ENCODE results near the gene FOXK2. TPM values are rescaled to one million over a fixed set of nuclear protein-coding genes. Genes with fewer than 3 reads are reported as not detected.

The FOXK2 gene
- total RNA-seq, 1 experiment from 2014 or later = 78.9 TPM

- H3K27ac ChIP-seq = no peak overlapping the region
- BruUV-seq (replicated peaks) = no TSS peak
- H3F3A ChIP-seq (ENCODE audit: insufficient read depth, low read depth) = no peaks in the 10 kb centered on the region
- no peak overlapping the region for H2AFZ ChIP-seq
- POLR2A ChIA-PET (ENCODE audit: unreplicated experiment) = no interaction called here
- H3K27me3 ChIP-seq (ENCODE audit: insufficient read depth, low read depth) = no peaks in the 10 kb centered on the region
- H3K79me2 ChIP-seq (ENCODE audit: low read depth) = no peaks in the 10 kb centered on the region
- no peak for DNase-seq
- no peaks in the 10 kb centered on the region for H3K9me3 ChIP-seq (ENCODE audit: insufficient read depth, low read depth)
- intact Hi-C loops (cut with micrococcal nuclease; ENCODE audit: unreplicated experiment) = no loop called here
- no peaks in the 10 kb centered on the region for H3K4me1 ChIP-seq (replicated peaks; ENCODE audit: insufficient read depth)
- H3K36me3 ChIP-seq (ENCODE audit: low read depth) = no peaks in the 10 kb centered on the region
- CTCF ChIA-PET = no interaction called here
- no peaks in the 10 kb centered on the region for H3K9me2 ChIP-seq (ENCODE audit: insufficient read depth)
- TF ChIP-seq EZH2 (IDR thresholded peaks at IDR 0.05; ENCODE audit: low read depth) (no peak), CTCF (conservative IDR thresholded peaks at IDR 0.05) (no peak)
- no peak overlapping the region for H3K4me3 ChIP-seq
- no peaks in the 10 kb centered on the region for H4K20me1 ChIP-seq (ENCODE audit: insufficient read depth)
- no peak overlapping the region for H3K4me2 ChIP-seq
Observed at GRCh38 chr17:82616021-82616711, 96.6 kb downstream of the FOXK2 start.

DNA sequence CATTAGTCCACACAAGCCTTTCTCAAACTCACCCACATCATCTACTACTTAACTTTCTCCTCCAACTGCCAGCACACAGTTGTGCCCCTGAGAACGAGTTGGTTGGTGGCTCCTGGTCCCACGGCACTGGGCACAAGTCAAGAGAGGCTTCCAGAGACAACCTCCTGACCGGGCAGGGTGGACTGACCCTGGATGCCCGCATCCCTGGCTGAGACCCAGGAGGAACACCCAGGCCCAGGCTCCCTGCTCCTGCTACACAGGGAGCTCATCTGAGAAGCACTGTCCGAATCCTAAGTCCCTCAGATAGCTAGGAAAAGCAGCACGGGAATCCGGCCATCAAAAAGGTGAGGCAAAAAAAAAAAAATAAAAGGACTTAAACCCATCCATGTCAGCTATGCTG lies 99.7 kb downstream of the FOXK2 start:
- Histone ChIP-seq H3K4me3 (no peak overlapping the region), H3K36me3 (ENCODE audit: low read depth) (no peaks in the 10 kb centered on the region), H3K27me3 (ENCODE audit: insufficient read depth, low read depth) (no peaks in the 10 kb centered on the region), H3K9me3 (ENCODE audit: insufficient read depth, low read depth) (no peaks in the 10 kb centered on the region), H3K27ac (no peak overlapping the region), H3F3A (ENCODE audit: insufficient read depth, low read depth) (no peaks in the 10 kb centered on the region), H3K9me2 (ENCODE audit: insufficient read depth) (no peaks in the 10 kb centered on the region), H3K4me1 (replicated peaks; ENCODE audit: insufficient read depth) (no peaks in the 10 kb centered on the region), H3K4me2 (no peak overlapping the region), H4K20me1 (ENCODE audit: insufficient read depth) (no peaks in the 10 kb centered on the region), H2AFZ (no peak overlapping the region), H3K79me2 (ENCODE audit: low read depth) (no peaks in the 10 kb centered on the region)
- DNase-seq = no peak
- intact Hi-C loops (cut with micrococcal nuclease; ENCODE audit: unreplicated experiment) = no loop called here
- POLR2A ChIA-PET (ENCODE audit: unreplicated experiment) = no interaction called here
- BruUV-seq (replicated peaks) = no TSS peak
- CTCF ChIA-PET = no interaction called here
- TF ChIP-seq CTCF (conservative IDR thresholded peaks at IDR 0.05) = no peak
- TF ChIP-seq EZH2 (IDR thresholded peaks at IDR 0.05; ENCODE audit: low read depth) = no peak

DNA sequence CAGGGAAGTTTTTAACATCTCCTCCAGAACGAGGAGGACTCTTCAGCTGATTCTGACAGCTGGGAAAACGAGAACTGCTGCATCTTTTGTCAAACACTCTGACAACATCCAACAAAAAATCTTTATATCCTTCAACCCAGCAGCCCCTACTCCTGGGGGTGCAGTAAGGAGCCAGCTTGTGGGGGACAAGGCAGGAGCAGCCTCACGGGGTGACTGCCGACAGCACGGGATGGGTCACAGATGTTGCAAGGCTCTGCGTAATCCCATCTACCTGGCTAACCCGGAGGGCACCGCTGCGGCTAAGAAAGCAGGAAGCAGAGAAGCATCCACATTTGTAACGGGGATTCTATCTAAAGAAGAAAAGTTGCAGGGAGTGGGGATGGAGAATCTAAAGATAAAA lies 100.1 kb downstream of the FOXK2 start:
- TF ChIP-seq CTCF (conservative IDR thresholded peaks at IDR 0.05) (no peak), EZH2 (IDR thresholded peaks at IDR 0.05; ENCODE audit: low read depth) (no peak)

More for the DNA sequence above, 100.1 kb downstream of the FOXK2 start:
- intact Hi-C loops (cut with micrococcal nuclease; ENCODE audit: unreplicated experiment) = no loop called here
- POLR2A ChIA-PET (ENCODE audit: unreplicated experiment) = no interaction called here
- no peaks in the 10 kb centered on the region for H3K9me3 ChIP-seq (ENCODE audit: insufficient read depth, low read depth)
- H3K27me3 ChIP-seq (ENCODE audit: insufficient read depth, low read depth) = no peaks in the 10 kb centered on the region
- H3K9me2 ChIP-seq (ENCODE audit: insufficient read depth) = no peaks in the 10 kb centered on the region
- no peak overlapping the region for H2AFZ ChIP-seq
- no peaks in the 10 kb centered on the region for H3K36me3 ChIP-seq (ENCODE audit: low read depth)
- H3K79me2 ChIP-seq (ENCODE audit: low read depth) = no peaks in the 10 kb centered on the region
- H3F3A ChIP-seq (ENCODE audit: insufficient read depth, low read depth) = no peaks in the 10 kb centered on the region
- DNase-seq = no peak
- H3K4me3 ChIP-seq = no peak overlapping the region
- H3K4me2 ChIP-seq = no peak overlapping the region
- H4K20me1 ChIP-seq (ENCODE audit: insufficient read depth) = no peaks in the 10 kb centered on the region
- CTCF ChIA-PET = no interaction called here
- no peaks in the 10 kb centered on the region for H3K4me1 ChIP-seq (replicated peaks; ENCODE audit: insufficient read depth)
- H3K27ac ChIP-seq = no peak overlapping the region
- BruUV-seq (replicated peaks) = no TSS peak

Data from PC-9 (cell line).